Fibroblast of skin of left quadriceps (primary cell): Measurements from ENCODE around the gene PLA2G2C.
"Not testable (repeated sequence)": the region's sequence is repeated elsewhere in the genome, so short reads cannot be mapped to it uniquely, and the experiment has no call there.

Source experiments
- DNase-seq, 2 experiments: peaks; one replicate each; pipeline ENCODE4 v3.0.0-alpha.2; 2013; ENCODE audit warnings: low read depth in 2 of 2

Gene PLA2G2C

DNA sequence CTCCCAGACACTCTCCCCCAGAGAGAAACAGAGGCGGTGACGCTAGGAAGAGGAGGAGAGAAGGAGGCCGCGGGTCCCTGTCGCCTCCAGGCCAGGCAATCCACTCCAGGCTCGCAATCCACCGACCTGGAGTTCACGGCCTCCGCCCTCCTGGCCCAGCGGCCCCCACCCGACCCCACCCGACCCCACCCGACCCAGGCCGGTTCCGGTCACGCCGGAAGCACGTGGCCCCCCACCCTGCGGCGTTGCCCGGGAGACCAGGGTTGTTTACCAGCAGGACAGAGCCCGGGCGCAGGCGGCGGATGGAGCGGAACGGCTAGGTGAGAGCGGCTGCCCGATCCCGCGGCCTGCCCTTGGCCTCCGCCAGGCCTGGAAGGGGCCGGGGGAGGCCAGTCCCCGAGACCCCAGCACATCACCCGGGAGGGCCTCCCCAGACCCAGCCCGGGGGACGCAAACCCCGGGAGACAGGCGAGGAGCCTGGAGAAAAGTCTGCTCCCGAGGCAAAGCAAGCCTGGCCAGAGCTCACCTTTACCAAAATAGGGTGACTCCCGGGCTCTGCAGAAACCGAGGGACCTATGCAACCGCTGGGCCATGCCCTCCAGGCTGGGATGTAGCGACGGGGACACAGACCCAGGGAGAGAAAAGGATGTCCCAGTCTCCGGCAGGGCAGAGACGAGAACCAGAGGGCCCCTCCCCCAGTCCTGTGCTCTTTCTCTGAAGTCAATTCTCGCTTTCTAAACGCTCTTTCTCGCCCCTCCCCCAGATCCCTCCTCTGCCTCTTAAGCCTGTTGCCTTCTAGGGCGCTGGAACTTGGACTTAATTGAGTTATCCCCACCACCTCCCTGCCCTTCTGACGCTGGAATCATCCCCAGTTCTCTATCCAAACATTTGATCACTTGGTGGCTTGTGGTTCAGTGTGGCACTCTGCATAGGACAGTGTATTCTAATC, at the start of gene PLA2G2C, which contains the start of gene UBXN10:
PLA2G2C (minus strand) TSS at position 685 of the 949 bp plus-strand sequence. CDS start 9,155 bp downstream, outside the sequence.
UBXN10 (plus strand) TSS at position 263 of the 949 bp plus-strand sequence. CDS start 4,466 bp downstream, outside the sequence.
- DNase-seq = no peak

DNA sequence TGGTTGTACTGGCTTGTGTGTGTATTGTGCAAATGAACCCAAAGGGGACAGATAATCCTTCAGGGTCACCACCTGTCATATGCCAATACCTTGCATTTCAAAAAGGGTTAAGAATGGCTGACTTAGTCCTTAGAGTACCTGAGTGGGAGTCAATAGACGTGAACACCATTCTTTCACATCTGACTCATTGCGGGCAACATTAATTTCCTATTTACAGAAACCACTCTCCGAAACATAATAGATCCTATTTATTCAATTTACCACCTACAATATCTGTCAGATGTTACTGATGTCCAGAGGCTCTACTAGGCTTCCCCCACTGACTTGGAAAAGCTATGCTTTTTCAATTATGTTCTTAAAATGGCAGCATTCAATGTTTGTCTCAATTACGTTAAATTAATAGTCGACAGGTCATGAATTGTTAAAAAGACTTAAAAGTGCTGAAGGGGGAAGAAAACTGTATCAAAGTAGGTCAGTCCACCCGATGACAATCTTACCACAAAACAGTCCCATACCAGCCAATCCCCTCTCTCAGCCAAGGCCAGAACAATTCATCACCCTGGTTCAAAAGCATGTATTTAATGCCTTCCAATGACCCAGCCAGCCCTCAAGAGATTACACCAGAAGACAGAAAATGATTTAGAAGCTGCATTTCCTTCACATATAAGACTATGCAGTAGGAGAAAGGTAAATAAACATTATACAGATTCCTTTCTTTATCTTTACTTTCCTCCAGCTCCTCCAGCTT, 48.6 kb upstream of the PLA2G2C start:
- DNase-seq = no peak

DNA sequence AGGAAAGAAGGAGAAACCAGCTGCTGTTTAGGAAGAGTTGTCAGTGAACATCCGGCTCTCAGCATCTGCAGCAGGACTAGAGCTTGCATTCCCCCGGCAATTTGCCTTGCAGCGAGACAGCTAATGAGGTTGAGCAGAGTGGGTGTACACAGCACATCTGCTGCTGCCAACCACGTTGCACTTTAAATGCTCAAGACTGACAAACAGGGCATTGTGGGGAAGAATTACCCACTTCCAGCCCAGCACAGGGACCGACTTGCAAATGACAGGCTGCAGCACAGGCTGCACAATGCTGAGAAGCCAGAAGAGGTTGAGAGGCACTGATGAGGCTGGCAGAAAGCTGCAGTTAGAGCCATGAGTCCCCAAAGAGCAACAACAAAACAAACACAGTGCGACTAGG, 47.5 kb upstream of the PLA2G2C start:
- DNase-seq = no peak

- DNase-seq = no peak
These were observed 47.1 kb upstream of the PLA2G2C start for GRCh38 chr1:20233394-20233793.

DNA sequence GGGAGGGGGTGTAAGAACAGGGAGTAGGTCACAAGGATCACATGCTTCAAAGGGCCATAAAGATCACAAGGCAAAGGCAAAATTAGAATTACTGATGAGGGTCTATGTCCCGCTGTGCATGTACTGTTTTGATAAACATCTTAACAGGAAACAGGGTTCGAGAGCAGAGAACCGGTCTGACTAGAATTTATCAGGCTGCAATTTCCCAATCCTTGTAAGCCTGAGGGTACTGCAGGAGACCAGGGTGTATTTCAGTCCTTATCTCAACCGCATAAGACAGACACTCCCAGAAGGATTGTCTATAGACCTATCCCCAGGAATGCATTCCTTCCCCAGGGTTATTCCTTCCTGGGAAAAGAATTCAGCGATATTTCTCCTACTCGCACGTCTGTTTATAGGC, 46.2 kb upstream of the PLA2G2C start:
- DNase-seq = not testable (repeated sequence)

DNA sequence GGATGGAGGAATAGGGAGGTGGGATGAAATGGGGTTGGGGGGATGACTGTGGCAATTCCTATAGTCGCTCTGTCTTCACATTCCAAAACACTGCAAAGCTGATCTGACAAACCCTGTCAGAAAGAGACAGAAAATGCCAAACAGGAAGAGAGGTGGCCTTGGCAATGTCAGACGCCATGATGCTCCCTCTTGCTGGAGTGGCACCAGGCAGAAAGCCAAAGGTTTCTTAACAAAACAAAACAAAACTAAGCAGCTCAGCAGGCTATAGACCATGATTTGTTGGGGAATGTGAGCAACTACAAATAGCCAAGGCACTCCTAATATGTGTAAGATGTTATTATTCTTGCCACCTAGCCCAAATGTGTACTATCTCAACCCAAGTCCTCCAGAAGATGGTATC, 42.9 kb upstream of the PLA2G2C start:
- no peak for DNase-seq

GRCh38 chr1:20228314-20228825, 42.1 kb upstream of the PLA2G2C start:
- DNase-seq = no peak

GRCh38 chr1:20227704-20228103, 41.4 kb upstream of the PLA2G2C start:
- no peak for DNase-seq

DNA sequence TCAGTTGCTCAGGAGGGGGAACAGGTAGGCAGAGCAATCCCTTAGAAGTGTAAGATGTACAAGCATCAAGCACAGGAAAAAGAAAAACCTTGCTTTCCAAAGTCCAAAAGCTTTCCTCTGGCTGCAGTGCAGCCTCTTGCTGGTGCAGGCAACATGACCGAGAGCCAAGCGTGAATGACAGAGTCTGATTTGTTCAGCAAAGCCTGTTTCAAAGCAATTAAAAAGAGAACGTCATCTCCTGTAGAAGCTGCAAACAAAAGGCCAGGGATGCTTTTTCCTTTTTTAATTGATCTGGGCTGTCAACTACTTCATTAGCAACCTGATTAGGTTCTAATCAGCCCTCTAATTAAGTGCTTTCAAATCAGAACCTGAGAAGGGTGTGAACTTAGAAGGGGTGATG, 38.2 kb upstream of the PLA2G2C start:
- no peak for DNase-seq

- no peak for DNase-seq
These were observed 37.5 kb upstream of the PLA2G2C start for GRCh38 chr1:20223551-20224419.

- no peak for DNase-seq
These were observed 36.8 kb upstream of the PLA2G2C start for GRCh38 chr1:20223106-20223505.

GRCh38 chr1:20220036-20220435, 33.7 kb upstream of the PLA2G2C start:
- no peak for DNase-seq

- DNase-seq = not testable (repeated sequence)
These were observed 32.7 kb upstream of the PLA2G2C start for GRCh38 chr1:20219053-20219452.

DNA sequence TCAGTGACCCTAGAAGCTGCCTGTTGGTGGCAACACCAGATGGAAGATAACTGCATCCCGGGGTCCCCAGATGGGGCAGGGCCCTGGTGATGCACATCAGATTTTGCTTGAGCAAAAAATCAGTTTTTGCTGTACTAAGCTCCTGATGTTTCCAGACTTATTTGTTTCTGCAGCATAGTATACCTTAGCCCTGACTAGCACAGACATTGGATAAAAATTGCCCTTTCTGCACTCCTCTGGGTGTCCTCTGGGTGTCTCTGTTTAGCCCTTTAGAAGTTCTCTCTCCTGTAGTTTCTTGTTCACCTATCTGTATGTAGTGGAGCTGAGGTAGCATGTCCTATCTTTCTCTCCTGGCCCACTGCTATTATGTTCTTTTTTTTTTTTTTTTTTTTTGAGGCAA, 30.3 kb upstream of the PLA2G2C start:
- no peak for DNase-seq

DNA sequence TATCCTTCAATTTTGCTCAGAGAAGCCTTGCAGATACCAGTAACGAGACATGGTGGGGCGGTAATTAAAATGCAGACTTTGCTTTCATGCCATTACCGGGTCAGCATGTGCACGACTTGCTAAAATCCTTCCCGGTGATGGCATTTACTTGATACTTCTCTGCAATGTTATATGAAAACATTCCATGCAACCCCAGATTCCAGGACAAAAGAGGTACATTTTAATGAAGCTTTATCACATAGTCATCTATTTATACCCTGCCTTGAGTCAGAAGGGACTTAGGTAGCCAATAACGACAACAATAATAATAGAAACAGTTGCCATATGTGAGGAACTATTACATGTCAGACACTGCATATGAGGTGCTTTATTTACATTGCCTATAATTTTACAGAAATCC, 29.4 kb upstream of the PLA2G2C start:
- no peak for DNase-seq

DNA sequence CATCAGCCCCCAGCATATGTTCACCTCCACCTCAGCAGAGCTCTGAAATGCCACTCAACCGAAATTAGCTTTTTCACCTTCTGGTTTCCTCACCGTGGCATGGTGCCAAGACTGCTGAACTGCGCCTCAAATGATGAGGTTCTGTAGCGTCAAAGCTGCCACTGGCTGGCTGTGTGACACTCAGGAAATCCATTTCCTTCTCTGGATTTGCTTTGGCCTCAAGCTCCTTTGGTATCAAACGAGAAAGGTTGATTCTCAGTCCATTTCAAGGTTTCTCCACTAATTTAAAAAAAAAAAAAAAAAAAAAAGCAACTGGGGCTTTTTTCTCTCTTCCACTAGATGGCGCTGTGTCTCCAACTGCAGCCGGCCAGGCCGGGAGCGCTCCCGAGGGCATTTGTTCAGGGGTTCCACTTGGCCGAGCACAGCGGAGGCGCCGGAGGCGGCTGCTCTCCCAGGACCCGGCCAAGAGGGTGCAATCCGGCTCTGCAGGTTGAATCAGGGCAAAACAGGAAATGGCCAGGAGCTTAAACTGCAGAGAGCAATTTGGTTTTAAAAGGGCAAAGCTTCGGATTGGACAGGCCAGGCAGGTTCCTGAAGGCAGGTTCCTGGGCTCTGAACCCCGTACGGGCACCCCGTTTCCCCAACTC, 26.5 kb upstream of the PLA2G2C start:
- peak; percentile 3 to 18 for DNase-seq

GRCh38 chr1:20212085-20212684, 25.9 kb upstream of the PLA2G2C start:
- DNase-seq = no peak

GRCh38 chr1:20211511-20211931, 25.2 kb upstream of the PLA2G2C start:
- DNase-seq = no peak

- no peak for DNase-seq
These were observed 24.6 kb upstream of the PLA2G2C start for GRCh38 chr1:20210736-20211460.

GRCh38 chr1:20209471-20209870, 23.2 kb upstream of the PLA2G2C start:
- no peak for DNase-seq
